Liver (tissue), 3 donors: Measurements from ENCODE around the gene CYP2S1.

Experiments
- ATF3 ChIP-seq: IDR thresholded peaks from 2 replicates; pipeline ENCODE4 v1.6.1; 2016; ENCODE audit warnings: antibody characterized with exemption
- EGR1 ChIP-seq, 2 donors: IDR thresholded peaks; 2 replicates each; pipeline ENCODE4 v1.6.1; 2016 to 2018; ENCODE audit warnings: antibody characterized with exemption in 2 of 2, low read depth in 2 of 2
- FOXA2 ChIP-seq: IDR thresholded peaks from 2 replicates; pipeline ENCODE4 v1.6.1; 2016; ENCODE audit warnings: antibody characterized with exemption
- GABPA ChIP-seq, 2 donors: IDR thresholded peaks in 1 of 2; conservative IDR thresholded peaks in 1 of 2; 2 replicates each; pipeline ENCODE4 v1.6.1; 2016; ENCODE audit warnings: antibody characterized with exemption in 2 of 2, mild to moderate bottlenecking in 1 of 2, moderate library complexity in 1 of 2
- HNF4G ChIP-seq: IDR thresholded peaks from 2 replicates; pipeline ENCODE4 v1.6.1; 2016; ENCODE audit warnings: antibody characterized with exemption
- JUND ChIP-seq, 2 donors: IDR thresholded peaks; 2 replicates each; pipeline ENCODE4 v1.6.1; 2016; ENCODE audit warnings: antibody characterized with exemption in 2 of 2
- SP1 ChIP-seq: IDR thresholded peaks from 2 replicates; pipeline ENCODE4 v1.6.1; 2018; ENCODE audit warnings: antibody characterized with exemption, mild to moderate bottlenecking
- TAF1 ChIP-seq: conservative IDR thresholded peaks from 2 replicates; pipeline ENCODE4 v1.6.1; 2016; ENCODE audit warnings: antibody characterized with exemption, mild to moderate bottlenecking
- YY1 ChIP-seq: IDR thresholded peaks from 2 replicates; pipeline ENCODE4 v1.6.1; 2016; ENCODE audit warnings: antibody characterized with exemption, mild to moderate bottlenecking
- TF ChIP-seq, protein P1 (sequence below): fragments of 150-350 bp; IDR thresholded peaks from 2 replicates; pipeline ENCODE4 v1.5.1; 2017; ENCODE audit warnings: improper control_type of control experiment, low read depth, low read length; ENCODE audit not compliant: missing input control
- TF ChIP-seq, protein P2 (sequence below): IDR thresholded peaks from 2 replicates; pipeline ENCODE4 v1.6.1; 2016; ENCODE audit warnings: antibody characterized with exemption, mild to moderate bottlenecking
- TF ChIP-seq, protein P3 (sequence below): IDR thresholded peaks from 2 replicates; pipeline ENCODE4 v1.6.1; 2016; ENCODE audit warnings: antibody characterized with exemption
- donor health status: healthy.
- donor health status: healthy.

- TF ChIP-seq YY1: no peak
- TF ChIP-seq GABPA (IDR thresholded peaks at IDR 0.05 in 1 of 2, conservative IDR thresholded peaks at IDR 0.05 in 1 of 2): no peak
- TF ChIP-seq, protein P1, sequence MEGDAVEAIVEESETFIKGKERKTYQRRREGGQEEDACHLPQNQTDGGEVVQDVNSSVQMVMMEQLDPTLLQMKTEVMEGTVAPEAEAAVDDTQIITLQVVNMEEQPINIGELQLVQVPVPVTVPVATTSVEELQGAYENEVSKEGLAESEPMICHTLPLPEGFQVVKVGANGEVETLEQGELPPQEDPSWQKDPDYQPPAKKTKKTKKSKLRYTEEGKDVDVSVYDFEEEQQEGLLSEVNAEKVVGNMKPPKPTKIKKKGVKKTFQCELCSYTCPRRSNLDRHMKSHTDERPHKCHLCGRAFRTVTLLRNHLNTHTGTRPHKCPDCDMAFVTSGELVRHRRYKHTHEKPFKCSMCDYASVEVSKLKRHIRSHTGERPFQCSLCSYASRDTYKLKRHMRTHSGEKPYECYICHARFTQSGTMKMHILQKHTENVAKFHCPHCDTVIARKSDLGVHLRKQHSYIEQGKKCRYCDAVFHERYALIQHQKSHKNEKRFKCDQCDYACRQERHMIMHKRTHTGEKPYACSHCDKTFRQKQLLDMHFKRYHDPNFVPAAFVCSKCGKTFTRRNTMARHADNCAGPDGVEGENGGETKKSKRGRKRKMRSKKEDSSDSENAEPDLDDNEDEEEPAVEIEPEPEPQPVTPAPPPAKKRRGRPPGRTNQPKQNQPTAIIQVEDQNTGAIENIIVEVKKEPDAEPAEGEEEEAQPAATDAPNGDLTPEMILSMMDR: no peak
- TF ChIP-seq ATF3: no peak
- no peak for TF ChIP-seq TAF1
- TF ChIP-seq, protein P2, sequence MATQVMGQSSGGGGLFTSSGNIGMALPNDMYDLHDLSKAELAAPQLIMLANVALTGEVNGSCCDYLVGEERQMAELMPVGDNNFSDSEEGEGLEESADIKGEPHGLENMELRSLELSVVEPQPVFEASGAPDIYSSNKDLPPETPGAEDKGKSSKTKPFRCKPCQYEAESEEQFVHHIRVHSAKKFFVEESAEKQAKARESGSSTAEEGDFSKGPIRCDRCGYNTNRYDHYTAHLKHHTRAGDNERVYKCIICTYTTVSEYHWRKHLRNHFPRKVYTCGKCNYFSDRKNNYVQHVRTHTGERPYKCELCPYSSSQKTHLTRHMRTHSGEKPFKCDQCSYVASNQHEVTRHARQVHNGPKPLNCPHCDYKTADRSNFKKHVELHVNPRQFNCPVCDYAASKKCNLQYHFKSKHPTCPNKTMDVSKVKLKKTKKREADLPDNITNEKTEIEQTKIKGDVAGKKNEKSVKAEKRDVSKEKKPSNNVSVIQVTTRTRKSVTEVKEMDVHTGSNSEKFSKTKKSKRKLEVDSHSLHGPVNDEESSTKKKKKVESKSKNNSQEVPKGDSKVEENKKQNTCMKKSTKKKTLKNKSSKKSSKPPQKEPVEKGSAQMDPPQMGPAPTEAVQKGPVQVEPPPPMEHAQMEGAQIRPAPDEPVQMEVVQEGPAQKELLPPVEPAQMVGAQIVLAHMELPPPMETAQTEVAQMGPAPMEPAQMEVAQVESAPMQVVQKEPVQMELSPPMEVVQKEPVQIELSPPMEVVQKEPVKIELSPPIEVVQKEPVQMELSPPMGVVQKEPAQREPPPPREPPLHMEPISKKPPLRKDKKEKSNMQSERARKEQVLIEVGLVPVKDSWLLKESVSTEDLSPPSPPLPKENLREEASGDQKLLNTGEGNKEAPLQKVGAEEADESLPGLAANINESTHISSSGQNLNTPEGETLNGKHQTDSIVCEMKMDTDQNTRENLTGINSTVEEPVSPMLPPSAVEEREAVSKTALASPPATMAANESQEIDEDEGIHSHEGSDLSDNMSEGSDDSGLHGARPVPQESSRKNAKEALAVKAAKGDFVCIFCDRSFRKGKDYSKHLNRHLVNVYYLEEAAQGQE: no peak
- TF ChIP-seq SP1: no peak
- TF ChIP-seq EGR1 (IDR thresholded peaks at IDR 0.05; ENCODE audit: low read depth in 2 of 2): no peak
- no peak for TF ChIP-seq JUND (IDR thresholded peaks at IDR 0.05)
- TF ChIP-seq FOXA2: no peak
- TF ChIP-seq HNF4G: no peak
- TF ChIP-seq, protein P3, sequence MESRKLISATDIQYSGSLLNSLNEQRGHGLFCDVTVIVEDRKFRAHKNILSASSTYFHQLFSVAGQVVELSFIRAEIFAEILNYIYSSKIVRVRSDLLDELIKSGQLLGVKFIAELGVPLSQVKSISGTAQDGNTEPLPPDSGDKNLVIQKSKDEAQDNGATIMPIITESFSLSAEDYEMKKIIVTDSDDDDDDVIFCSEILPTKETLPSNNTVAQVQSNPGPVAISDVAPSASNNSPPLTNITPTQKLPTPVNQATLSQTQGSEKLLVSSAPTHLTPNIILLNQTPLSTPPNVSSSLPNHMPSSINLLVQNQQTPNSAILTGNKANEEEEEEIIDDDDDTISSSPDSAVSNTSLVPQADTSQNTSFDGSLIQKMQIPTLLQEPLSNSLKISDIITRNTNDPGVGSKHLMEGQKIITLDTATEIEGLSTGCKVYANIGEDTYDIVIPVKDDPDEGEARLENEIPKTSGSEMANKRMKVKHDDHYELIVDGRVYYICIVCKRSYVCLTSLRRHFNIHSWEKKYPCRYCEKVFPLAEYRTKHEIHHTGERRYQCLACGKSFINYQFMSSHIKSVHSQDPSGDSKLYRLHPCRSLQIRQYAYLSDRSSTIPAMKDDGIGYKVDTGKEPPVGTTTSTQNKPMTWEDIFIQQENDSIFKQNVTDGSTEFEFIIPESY: no peak
Observed at GRCh38 chr19:41255171-41255570, 62.2 kb downstream of the CYP2S1 start.
